H1 (cell line): Measurements from ENCODE around the gene SLC1A4. TPM values are rescaled to one million over a fixed set of nuclear protein-coding genes. Genes with fewer than 3 reads are reported as not detected.

Experiments
- TCF12 ChIP-seq: IDR thresholded peaks from 2 replicates; pipeline ENCODE4 v1.6.1; 2011; ENCODE audit warnings: low read depth, mild to moderate bottlenecking, low read length
- polyA plus RNA-seq, 7 experiments: library from polyadenylated mRNA; depleted of rRNA in 3 of 7; stranded (reverse) in 5 of 7; unstranded in 2 of 7; fragments of >200 nt in 5 of 7; fragments of 200-250 nt in 2 of 7; gene quantifications; 1 replicate in 5 of 7; 2 replicates in 1 of 7; 4 replicates in 1 of 7; pipeline versions ENCODE4 v1.2.1 to v1.2.3, GENCODE V29; 2011 to 2013; ENCODE audit warnings: missing spikeins in 2 of 7, mixed read lengths in 2 of 7
- total RNA-seq: library from RNA; stranded (reverse); fragmentation: NEBNext Ultra II Directional; extraction: Animal tissue kit (Norgen Biotek cat#: 25700); gene quantifications from 2 replicates; pipeline ENCODE4 v1.2.1, GENCODE V29; 2021
- TF ChIP-seq, protein P1 (sequence below): IDR thresholded peaks from 2 replicates; pipeline ENCODE4 v1.6.1; 2012; ENCODE audit warnings: low read length, inconsistent platforms

The SLC1A4 gene
- total and polyA plus RNA-seq, 2 of the 8 experiments (the other 6 are each of a cell fraction or from before 2014, with no cell fraction given): 0.44 to 0.86 TPM

GRCh38 chr2:64966839-64967238 is 22.4 kb upstream of the SLC1A4 start (continued):
- TF ChIP-seq, protein P1, sequence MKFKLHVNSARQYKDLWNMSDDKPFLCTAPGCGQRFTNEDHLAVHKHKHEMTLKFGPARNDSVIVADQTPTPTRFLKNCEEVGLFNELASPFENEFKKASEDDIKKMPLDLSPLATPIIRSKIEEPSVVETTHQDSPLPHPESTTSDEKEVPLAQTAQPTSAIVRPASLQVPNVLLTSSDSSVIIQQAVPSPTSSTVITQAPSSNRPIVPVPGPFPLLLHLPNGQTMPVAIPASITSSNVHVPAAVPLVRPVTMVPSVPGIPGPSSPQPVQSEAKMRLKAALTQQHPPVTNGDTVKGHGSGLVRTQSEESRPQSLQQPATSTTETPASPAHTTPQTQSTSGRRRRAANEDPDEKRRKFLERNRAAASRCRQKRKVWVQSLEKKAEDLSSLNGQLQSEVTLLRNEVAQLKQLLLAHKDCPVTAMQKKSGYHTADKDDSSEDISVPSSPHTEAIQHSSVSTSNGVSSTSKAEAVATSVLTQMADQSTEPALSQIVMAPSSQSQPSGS: no peak
- no peak for TF ChIP-seq TCF12
